Vagina (tissue), 2 donors: ENCODE results near the gene BSPRY. TPM values are rescaled to one million over a fixed set of nuclear protein-coding genes. Genes with fewer than 3 reads are reported as not detected.
A peak's percentile ranks its signal among the peaks of the same experiment; 100 is the strongest.

Source experiments
- DNase-seq, 2 donors: peaks; one replicate each; pipeline ENCODE4 v3.0.0-alpha.2; 2017; ENCODE audit errors: extremely low spot score in 2 of 2
- H3K27ac ChIP-seq: fragments of 200-600 bp; sonication (generic); one replicate; pipeline ENCODE4 v1.5.1; 2019
- H3K27me3 ChIP-seq: fragments of 200-600 bp; sonication (generic); one replicate; pipeline ENCODE4 v1.5.1; 2019
- H3K36me3 ChIP-seq, 2 donors: fragments of 200-600 bp; sonication (generic); one replicate each; pipeline ENCODE4 v1.5.1; 2017 to 2019
- H3K4me1 ChIP-seq: fragments of 200-600 bp; sonication (generic); one replicate; pipeline ENCODE4 v1.5.1; 2019
- H3K4me3 ChIP-seq, 2 donors: fragments of 200-600 bp; sonication (generic); 1 replicate in 1 of 2; 2 replicates in 1 of 2; pipeline ENCODE4 v1.5.1; 2016 to 2019
- H3K9me3 ChIP-seq: fragments of 200-600 bp; sonication (generic); one replicate; pipeline ENCODE4 v1.5.1; 2019
- POLR2A ChIP-seq, 2 donors: fragments of 450-650 bp; IDR thresholded peaks; one replicate each; pipeline ENCODE4 v1.6.1; 2017; ENCODE audit warnings: antibody characterized with exemption in 2 of 2, mild to moderate bottlenecking in 2 of 2, moderate library complexity in 2 of 2
- POLR2AphosphoS5 ChIP-seq, 2 donors: sonication (generic); formaldehyde crosslinking; IDR thresholded peaks; one replicate each; pipeline ENCODE4 v1.9.0; 2017; ENCODE audit warnings: antibody characterized with exemption in 2 of 2, mild to moderate bottlenecking in 2 of 2, low read depth in 1 of 2; ENCODE audit not compliant: insufficient read depth in 1 of 2
- intact Hi-C: fragments of 100-400 bp; cut with DNase I; formaldehyde crosslinking; loops from one replicate; pipeline ENCODE4 v1.15.1; 2023
- total RNA-seq: library from RNA; depleted of rRNA; stranded (reverse); fragments of >200 nt; gene quantifications from one replicate; pipeline ENCODE4 v1.2.3, GENCODE V29; 2016
- TF ChIP-seq, protein P1 (sequence below), 3 experiments: fragments of 450-650 bp in 2 of 3; fragments of 200-600 bp in 1 of 3; sonication (generic) in 1 of 3; IDR thresholded peaks; one replicate each; pipeline ENCODE4 v1.5.1; 2017 to 2019; ENCODE audit warnings: antibody characterized with exemption in 3 of 3, mild to moderate bottlenecking in 2 of 3, moderate library complexity in 2 of 3

BSPRY gene
- total RNA-seq, 1 donor from 2014 or later: 3.9 TPM

DNA sequence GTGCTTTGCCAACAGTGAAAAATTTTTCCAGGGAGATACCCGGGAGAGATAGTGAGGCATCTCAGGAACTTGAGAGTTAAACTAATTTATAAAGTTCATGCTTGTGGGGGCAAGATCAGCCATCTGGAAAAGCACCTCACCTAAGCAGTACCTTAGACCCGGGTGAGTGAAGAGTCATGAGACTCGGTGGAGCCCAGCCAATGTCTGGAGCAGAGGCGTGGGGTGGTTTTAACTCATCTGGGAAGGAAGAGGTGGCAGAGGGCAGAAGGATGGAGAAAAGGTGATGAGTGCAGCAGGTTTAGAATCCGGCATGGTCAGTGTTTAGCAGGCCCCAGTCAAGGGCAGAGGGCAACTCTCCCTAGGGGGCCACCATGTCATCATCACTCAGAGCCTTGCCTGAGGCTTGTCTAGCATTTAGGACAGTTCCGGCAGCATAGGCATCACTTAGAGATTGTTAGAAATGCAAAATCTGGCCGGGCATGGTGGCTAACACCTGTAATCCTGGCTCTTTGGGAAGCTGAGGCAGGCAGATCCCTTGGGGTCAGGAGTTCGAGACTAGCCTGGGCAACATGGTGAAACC lies 41.9 kb upstream of the BSPRY start:
- no peak for TF ChIP-seq POLR2A (IDR thresholded peaks at IDR 0.05)
- TF ChIP-seq POLR2AphosphoS5 (IDR thresholded peaks at IDR 0.05; ENCODE audit: insufficient read depth in 1 of 2, low read depth in 1 of 2): no peak
- TF ChIP-seq, protein P1, sequence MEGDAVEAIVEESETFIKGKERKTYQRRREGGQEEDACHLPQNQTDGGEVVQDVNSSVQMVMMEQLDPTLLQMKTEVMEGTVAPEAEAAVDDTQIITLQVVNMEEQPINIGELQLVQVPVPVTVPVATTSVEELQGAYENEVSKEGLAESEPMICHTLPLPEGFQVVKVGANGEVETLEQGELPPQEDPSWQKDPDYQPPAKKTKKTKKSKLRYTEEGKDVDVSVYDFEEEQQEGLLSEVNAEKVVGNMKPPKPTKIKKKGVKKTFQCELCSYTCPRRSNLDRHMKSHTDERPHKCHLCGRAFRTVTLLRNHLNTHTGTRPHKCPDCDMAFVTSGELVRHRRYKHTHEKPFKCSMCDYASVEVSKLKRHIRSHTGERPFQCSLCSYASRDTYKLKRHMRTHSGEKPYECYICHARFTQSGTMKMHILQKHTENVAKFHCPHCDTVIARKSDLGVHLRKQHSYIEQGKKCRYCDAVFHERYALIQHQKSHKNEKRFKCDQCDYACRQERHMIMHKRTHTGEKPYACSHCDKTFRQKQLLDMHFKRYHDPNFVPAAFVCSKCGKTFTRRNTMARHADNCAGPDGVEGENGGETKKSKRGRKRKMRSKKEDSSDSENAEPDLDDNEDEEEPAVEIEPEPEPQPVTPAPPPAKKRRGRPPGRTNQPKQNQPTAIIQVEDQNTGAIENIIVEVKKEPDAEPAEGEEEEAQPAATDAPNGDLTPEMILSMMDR (IDR thresholded peaks at IDR 0.05): no peak
- Histone ChIP-seq H3K27me3 (no peaks in the 10 kb centered on the region), H3K4me1 (no peaks in the 10 kb centered on the region), H3K9me3 (no peaks in the 10 kb centered on the region), H3K4me3 (no peak overlapping the region), H3K36me3 (no peaks in the 10 kb centered on the region), H3K27ac (no peak overlapping the region)
- DNase-seq: no peak
- intact Hi-C loops: no loop called here

DNA sequence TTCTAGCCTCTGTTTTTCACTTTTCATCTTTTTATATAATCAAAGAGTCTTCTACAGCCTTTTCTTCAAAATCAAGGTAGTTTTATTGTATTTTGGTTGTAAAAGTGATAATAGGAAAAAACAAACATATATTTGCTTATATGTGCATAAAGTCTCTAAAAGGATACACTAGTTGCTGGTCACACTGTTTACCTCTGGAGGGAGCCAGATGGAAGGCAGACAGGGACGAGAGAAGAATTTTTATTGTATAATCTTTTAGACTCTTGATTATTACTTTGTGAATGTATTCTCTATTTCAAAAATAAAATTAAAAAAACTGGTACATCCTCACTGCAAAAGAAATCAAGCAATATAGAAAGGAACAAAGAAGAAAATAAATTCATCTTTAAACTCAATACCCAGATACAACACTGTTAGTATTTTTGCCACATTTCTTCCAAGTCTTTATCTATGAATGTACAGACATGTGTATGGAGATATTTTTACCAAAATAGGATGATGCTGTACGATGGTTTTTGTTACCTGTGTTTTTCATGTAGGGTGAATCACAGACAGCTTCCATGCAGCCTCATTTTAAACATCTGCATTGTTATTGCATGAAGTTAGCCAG lies 40.0 kb upstream of the BSPRY start:
- Histone ChIP-seq H3K9me3 (no peaks in the 10 kb centered on the region), H3K4me3 (no peak overlapping the region), H3K27ac (no peak overlapping the region), H3K27me3 (no peaks in the 10 kb centered on the region), H3K4me1 (no peaks in the 10 kb centered on the region), H3K36me3 (no peaks in the 10 kb centered on the region)
- TF ChIP-seq, protein P1 (IDR thresholded peaks at IDR 0.05): peak in 2 of 3 experiments; percentile 21 to 40
- TF ChIP-seq POLR2A (IDR thresholded peaks at IDR 0.05): no peak
- TF ChIP-seq POLR2AphosphoS5 (IDR thresholded peaks at IDR 0.05; ENCODE audit: insufficient read depth in 1 of 2, low read depth in 1 of 2): no peak
- no peak for DNase-seq
- intact Hi-C loops: no loop called here

DNA sequence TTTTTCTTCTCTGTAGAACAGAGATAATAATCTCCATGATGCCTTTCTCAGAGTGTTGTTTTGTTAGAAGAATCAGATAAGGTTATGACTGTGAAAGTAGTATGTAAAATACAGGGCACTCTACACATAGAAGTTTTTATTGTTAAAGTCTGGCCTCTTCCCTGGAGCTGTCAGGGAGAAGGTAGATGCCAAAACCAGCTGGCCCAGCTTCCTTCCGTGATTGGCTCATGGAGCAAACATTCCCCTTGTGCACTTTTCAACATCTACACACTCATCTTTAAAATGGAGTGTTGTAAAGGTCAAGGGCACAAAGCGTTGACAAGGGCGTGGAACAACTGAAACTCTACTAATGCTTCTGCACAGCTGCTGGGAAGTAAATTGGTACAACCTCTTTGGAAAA lies 38.8 kb upstream of the BSPRY start:
- DNase-seq: no peak
- Histone ChIP-seq H3K27ac (no peak overlapping the region), H3K4me3 (no peak overlapping the region), H3K36me3 (no peaks in the 10 kb centered on the region), H3K4me1 (no peaks in the 10 kb centered on the region), H3K27me3 (no peaks in the 10 kb centered on the region), H3K9me3 (no peaks in the 10 kb centered on the region)
- no peak for TF ChIP-seq POLR2AphosphoS5 (IDR thresholded peaks at IDR 0.05; ENCODE audit: insufficient read depth in 1 of 2, low read depth in 1 of 2)
- TF ChIP-seq, protein P1 (IDR thresholded peaks at IDR 0.05): no peak
- intact Hi-C loops: no loop called here

DNA sequence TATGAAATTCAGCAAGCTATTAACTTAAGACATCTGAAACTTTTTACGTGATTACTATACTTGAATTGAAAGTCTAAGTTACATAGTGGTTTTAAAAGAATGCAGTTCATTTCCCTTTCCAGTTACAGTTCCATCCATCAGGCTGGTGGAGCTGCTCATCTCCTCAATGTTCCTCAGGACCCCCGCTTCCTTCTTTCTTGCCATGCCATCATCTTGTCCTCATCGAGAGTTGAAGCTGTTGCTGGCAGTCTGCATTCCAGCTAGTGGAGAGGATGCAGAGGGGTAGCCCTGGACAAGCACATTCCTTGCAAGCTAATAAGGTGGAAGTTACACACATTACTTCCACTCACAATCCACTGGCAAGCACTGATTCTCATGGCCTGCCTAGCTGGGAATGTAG lies 37.4 kb upstream of the BSPRY start:
- Histone ChIP-seq H3K4me1 (no peaks in the 10 kb centered on the region), H3K27ac (no peak overlapping the region), H3K27me3 (no peaks in the 10 kb centered on the region), H3K36me3 (no peaks in the 10 kb centered on the region), H3K4me3 (no peak overlapping the region), H3K9me3 (no peaks in the 10 kb centered on the region)
- TF ChIP-seq, protein P1 (IDR thresholded peaks at IDR 0.05): no peak
- no peak for TF ChIP-seq POLR2AphosphoS5 (IDR thresholded peaks at IDR 0.05; ENCODE audit: insufficient read depth in 1 of 2, low read depth in 1 of 2)
- no peak for TF ChIP-seq POLR2A (IDR thresholded peaks at IDR 0.05)
- intact Hi-C loops: no loop called here
- DNase-seq: no peak

DNA sequence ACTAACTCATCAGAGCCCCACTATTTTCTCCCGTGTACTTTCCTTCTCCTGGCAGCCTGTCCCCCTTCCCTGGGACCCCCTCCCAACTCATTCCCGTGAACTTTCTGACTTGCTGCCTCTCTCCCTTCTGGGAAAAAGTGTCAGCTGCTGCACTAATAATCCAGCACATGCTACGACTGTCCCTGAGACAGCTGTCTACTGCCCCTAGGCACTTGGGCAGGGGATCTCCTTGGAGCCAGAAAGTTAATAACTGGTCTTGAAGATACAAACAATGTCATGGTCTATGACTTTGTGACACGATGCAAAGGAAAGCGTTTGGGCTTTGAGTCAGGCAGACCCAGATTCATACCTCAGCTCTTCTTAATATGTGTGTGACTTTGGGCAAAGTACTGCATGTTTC lies 36.1 kb upstream of the BSPRY start:
- no peaks in the 10 kb centered on the region for H3K27me3 ChIP-seq
- intact Hi-C loops: no loop called here
- no peaks in the 10 kb centered on the region for H3K9me3 ChIP-seq
- H3K27ac ChIP-seq: no peak overlapping the region
- no peak overlapping the region for H3K4me3 ChIP-seq
- no peaks in the 10 kb centered on the region for H3K4me1 ChIP-seq
- no peak for DNase-seq
- TF ChIP-seq POLR2AphosphoS5 (IDR thresholded peaks at IDR 0.05; ENCODE audit: insufficient read depth in 1 of 2, low read depth in 1 of 2) (no peak), POLR2A (IDR thresholded peaks at IDR 0.05) (no peak)
- TF ChIP-seq, protein P1 (IDR thresholded peaks at IDR 0.05): no peak
- no peaks in the 10 kb centered on the region for H3K36me3 ChIP-seq
